ENCODE measurements around the gene KIRREL3.
"Not testable (repeated sequence)": the region's sequence is repeated elsewhere in the genome, so short reads cannot be mapped to it uniquely, and the experiment has no call there.

Gene KIRREL3

GRCh38 chr11:126391970-126392632, 608.5 kb downstream of the KIRREL3 start:
- Histone ChIP-seq H3K27me3 (ENCODE audit: low read depth, low read length) (no peaks in the 10 kb centered on the region), H4K20me1 (ENCODE audit: insufficient read depth, low read length) (no peaks in the 10 kb centered on the region), H3K9ac (ENCODE audit: low read length) (no peak overlapping the region), H3K4me1 (ENCODE audit: low read length) (peaks cover 3% of the 10 kb centered on the region; the same call in 1 of the 2 replicates), H3K27ac (ENCODE audit: low read length) (no peak overlapping the region), H3K4me2 (ENCODE audit: low read length) (no peak overlapping the region), H2AFZ (ENCODE audit: low read depth, low read length) (no peak overlapping the region), H3K79me2 (ENCODE audit: low read length) (no peaks in the 10 kb centered on the region), H3K36me3 (replicated peaks; ENCODE audit: low read depth, low read length) (no peaks in the 10 kb centered on the region), H3K9me3 (ENCODE audit: insufficient read depth, low read length) (no peaks in the 10 kb centered on the region), H3K4me3 (ENCODE audit: low read length) (no peak overlapping the region)
- TF ChIP-seq CTCF (IDR thresholded peaks at IDR 0.05; ENCODE audit: low read depth, low read length) (no peak), EZH2phosphoT487 (IDR thresholded peaks at IDR 0.05; ENCODE audit: low read depth) (no peak)

DNA sequence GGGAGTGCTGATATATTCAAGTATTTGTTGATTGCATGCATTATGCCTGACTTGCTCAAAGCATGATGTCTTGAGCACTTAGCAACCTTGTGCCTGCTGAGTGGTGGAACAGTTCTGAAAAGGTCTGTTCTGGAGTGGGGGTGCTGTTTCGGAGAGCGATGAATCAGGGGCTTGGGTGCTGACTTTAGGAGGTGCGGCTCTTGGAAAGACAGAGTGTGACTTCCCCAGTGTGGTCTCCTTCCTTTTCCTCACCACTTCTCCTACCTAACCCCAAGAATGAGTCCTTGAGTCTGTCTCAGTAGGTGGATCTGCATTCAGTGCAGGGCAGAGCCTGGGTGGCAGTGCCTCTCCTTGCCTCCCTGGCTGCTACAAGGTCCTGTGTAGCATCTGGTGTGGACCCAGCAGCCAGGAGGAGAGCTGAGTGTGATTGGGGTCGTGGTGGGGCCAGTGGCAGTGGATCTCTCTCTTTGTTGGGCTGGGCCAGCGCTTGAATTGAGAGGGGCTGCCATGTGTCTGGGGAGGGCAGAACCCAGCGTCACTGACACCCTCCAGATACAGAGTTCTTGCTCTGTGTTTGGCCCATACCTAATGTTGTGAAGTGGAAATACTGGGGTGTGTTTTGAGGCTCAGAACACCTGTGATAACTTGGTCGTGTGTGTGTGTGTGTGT, 609.1 kb downstream of the KIRREL3 start:
- TF ChIP-seq EZH2phosphoT487 (IDR thresholded peaks at IDR 0.05; ENCODE audit: low read depth) = no peak
- no peak for TF ChIP-seq CTCF (IDR thresholded peaks at IDR 0.05; ENCODE audit: low read depth, low read length)

DNA sequence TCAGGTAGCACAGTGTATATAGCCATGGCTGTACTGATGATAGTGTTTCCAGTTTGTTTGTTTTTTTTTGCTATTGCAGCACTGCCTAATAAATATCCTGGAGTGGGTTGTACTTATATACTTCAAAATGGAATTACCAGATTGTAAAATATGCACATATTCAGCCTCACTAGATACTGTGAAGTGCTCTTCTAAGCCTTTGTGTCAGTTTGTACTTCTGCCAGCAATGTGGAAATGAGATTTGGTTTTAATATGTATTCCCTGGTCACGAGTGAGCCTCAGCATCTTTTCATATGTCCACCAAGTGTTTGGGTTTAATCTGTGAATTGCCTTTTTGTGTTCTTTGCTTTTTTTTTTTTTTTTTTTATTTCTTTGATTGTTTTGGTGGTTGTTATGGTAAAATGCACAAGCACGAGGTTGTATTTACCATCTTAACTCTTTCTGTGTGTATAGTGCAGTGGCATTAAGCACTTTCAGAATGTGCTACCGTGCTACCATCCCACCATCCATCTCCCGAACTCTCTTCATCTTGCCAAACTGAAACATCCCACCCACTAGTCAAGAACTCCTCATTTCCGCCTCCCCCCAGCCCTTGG, 610.2 kb downstream of the KIRREL3 start:
- H3K9me3 ChIP-seq (ENCODE audit: insufficient read depth, low read length) = no peaks in the 10 kb centered on the region
- no peak overlapping the region for H3K4me3 ChIP-seq (ENCODE audit: low read length)
- no peak overlapping the region for H3K9ac ChIP-seq (ENCODE audit: low read length)
- TF ChIP-seq CTCF (IDR thresholded peaks at IDR 0.05; ENCODE audit: low read depth, low read length) (no peak), EZH2phosphoT487 (IDR thresholded peaks at IDR 0.05; ENCODE audit: low read depth) (no peak)
- no peak overlapping the region for H2AFZ ChIP-seq (ENCODE audit: low read depth, low read length)
- H3K79me2 ChIP-seq (ENCODE audit: low read length) = no peaks in the 10 kb centered on the region
- H3K36me3 ChIP-seq (replicated peaks; ENCODE audit: low read depth, low read length) = no peaks in the 10 kb centered on the region
- no peak overlapping the region for H3K27ac ChIP-seq (ENCODE audit: low read length)
- H4K20me1 ChIP-seq (ENCODE audit: insufficient read depth, low read length) = no peaks in the 10 kb centered on the region
- H3K4me1 ChIP-seq (ENCODE audit: low read length) = peaks cover 3% of the 10 kb centered on the region; the same call in 1 of the 2 replicates
- no peak overlapping the region for H3K4me2 ChIP-seq (ENCODE audit: low read length)
- no peaks in the 10 kb centered on the region for H3K27me3 ChIP-seq (ENCODE audit: low read depth, low read length)

More for the DNA sequence above, 609.1 kb downstream of the KIRREL3 start:
- Histone ChIP-seq H4K20me1 (ENCODE audit: insufficient read depth, low read length) (no peaks in the 10 kb centered on the region), H3K36me3 (replicated peaks; ENCODE audit: low read depth, low read length) (no peaks in the 10 kb centered on the region), H3K79me2 (ENCODE audit: low read length) (no peaks in the 10 kb centered on the region), H3K27me3 (ENCODE audit: low read depth, low read length) (no peaks in the 10 kb centered on the region), H3K4me3 (ENCODE audit: low read length) (no peak overlapping the region), H3K9ac (ENCODE audit: low read length) (no peak overlapping the region), H3K4me1 (ENCODE audit: low read length) (peaks cover 3% of the 10 kb centered on the region; the same call in 1 of the 2 replicates), H3K4me2 (ENCODE audit: low read length) (no peak overlapping the region), H3K9me3 (ENCODE audit: insufficient read depth, low read length) (no peaks in the 10 kb centered on the region), H3K27ac (ENCODE audit: low read length) (no peak overlapping the region), H2AFZ (ENCODE audit: low read depth, low read length) (no peak overlapping the region)

DNA sequence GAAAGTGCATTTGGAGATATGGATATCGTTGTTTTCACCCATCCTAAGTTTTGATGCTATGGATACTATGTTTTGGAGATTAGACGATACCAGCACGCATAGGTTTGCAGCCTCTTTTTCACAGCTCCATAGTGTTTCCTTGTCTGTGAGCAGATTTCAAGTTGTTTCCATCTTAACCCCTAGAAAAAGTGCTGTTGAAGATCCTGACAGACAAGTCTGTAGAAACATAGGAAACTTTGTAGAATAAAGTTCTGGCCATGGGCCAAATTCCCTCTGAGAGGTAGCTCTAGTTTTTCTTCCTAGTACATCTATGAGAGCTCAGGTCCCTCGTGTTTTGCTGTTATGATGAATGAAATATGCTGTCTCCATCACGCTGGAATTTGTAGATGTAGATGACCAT, 612.7 kb downstream of the KIRREL3 start:
- Histone ChIP-seq H3K27ac (ENCODE audit: low read length) (no peak overlapping the region), H3K9ac (ENCODE audit: low read length) (no peak overlapping the region), H3K36me3 (replicated peaks; ENCODE audit: low read depth, low read length) (no peaks in the 10 kb centered on the region), H3K27me3 (ENCODE audit: low read depth, low read length) (no peaks in the 10 kb centered on the region), H3K4me1 (ENCODE audit: low read length) (peaks cover 3% of the 10 kb centered on the region; the same call in 1 of the 2 replicates), H3K9me3 (ENCODE audit: insufficient read depth, low read length) (no peaks in the 10 kb centered on the region), H3K4me2 (ENCODE audit: low read length) (no peak overlapping the region), H3K79me2 (ENCODE audit: low read length) (no peaks in the 10 kb centered on the region), H2AFZ (ENCODE audit: low read depth, low read length) (no peak overlapping the region), H4K20me1 (ENCODE audit: insufficient read depth, low read length) (no peaks in the 10 kb centered on the region), H3K4me3 (ENCODE audit: low read length) (no peak overlapping the region)
- TF ChIP-seq CTCF (IDR thresholded peaks at IDR 0.05; ENCODE audit: low read depth, low read length) = no peak
- TF ChIP-seq EZH2phosphoT487 (IDR thresholded peaks at IDR 0.05; ENCODE audit: low read depth) = no peak

- H3K27me3 ChIP-seq (ENCODE audit: low read depth, low read length); H3K79me2 ChIP-seq (ENCODE audit: low read length); H4K20me1 ChIP-seq (ENCODE audit: insufficient read depth, low read length); H3K36me3 ChIP-seq (replicated peaks; ENCODE audit: low read depth, low read length); H3K4me2 ChIP-seq (ENCODE audit: low read length); H3K27ac ChIP-seq (ENCODE audit: low read length); H3K9me3 ChIP-seq (ENCODE audit: insufficient read depth, low read length); H2AFZ ChIP-seq (ENCODE audit: low read depth, low read length); H3K4me1 ChIP-seq (ENCODE audit: low read length); H3K4me3 ChIP-seq (ENCODE audit: low read length); H3K9ac ChIP-seq (ENCODE audit: low read length): not testable (repeated sequence)
Observed at GRCh38 chr11:126386729-126387071, 613.9 kb downstream of the KIRREL3 start.
